ENCODE data around the gene IPP.

GRCh38 chr1:45730780-45731319, 19.6 kb downstream of the IPP start:
- no peak for TF ChIP-seq RBBP5 (IDR thresholded peaks at IDR 0.05; ENCODE audit: borderline replicate concordance, low read depth, low read length)
- no peak for TF ChIP-seq SP4 (IDR thresholded peaks at IDR 0.05; ENCODE audit: low read length)
- TF ChIP-seq CBX8 (IDR thresholded peaks at IDR 0.05; ENCODE audit: borderline replicate concordance, low read depth, low read length): no peak
